GM18861 (cell line): ENCODE measurements around the gene IFIT2.
A peak's percentile ranks its signal among the peaks of the same experiment; 100 is the strongest.
"Not testable (repeated sequence)": the region's sequence is repeated elsewhere in the genome, so short reads cannot be mapped to it uniquely, and the experiment has no call there.

Experiments used
- ATAC-seq: cut with Tn5 transposase; IDR thresholded peaks from one replicate; pipeline ENCODE4 v1.9.1; 2021; ENCODE audit not compliant: unreplicated experiment

Gene IFIT2

DNA sequence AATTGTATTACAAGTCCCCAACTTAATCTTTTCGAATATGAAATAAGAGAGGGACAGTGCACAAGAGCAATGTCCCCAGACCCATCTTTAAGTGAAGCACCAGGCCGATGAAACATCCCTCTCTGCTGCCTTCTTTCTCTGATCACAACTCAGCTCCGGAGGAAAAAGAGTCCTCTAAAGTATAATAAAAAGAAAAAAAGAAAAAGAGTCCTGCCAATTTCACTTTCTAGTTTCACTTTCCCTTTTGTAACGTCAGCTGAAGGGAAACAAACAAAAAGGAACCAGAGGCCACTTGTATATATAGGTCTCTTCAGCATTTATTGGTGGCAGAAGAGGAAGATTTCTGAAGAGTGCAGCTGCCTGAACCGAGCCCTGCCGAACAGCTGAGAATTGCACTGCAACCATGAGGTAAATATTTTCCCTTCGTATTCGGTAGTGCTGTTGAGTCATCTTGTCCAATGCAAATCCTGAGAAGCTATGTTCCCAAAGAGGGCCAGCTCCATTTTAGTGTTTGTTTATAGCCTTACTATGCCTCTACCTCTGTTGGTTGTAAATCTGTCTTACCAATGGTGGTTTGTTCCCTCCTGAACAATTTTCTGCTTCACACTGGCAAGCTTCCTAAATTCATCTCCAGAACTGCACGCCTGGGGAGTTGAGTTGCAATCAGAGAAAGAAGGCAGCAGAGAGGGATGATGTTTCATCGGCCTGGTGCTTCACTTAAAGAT, at the start of gene IFIT2:
IFIT2 (plus strand) TSS at position 326 of the 725 bp plus-strand sequence; CDS start at position 404, 78 bp downstream.
- ATAC-seq, result peak; percentile 77

DNA sequence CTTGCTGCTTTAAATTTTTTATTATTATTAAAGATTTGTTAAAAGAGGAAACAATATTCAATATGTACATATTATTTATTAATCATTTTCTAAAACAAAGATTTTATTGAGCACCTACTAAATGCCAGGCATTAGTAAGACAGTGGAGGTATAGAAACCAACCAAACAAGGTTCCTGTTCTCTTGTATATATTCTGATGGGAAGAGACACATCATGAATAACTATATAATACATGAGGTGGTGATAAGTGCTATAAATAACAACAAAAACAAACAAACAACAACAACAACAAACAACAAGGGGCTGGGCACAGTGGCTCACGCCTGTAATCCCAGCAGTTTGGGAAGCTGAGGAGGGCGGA, 49.6 kb upstream of the IFIT2 start:
- ATAC-seq, result no peak

DNA sequence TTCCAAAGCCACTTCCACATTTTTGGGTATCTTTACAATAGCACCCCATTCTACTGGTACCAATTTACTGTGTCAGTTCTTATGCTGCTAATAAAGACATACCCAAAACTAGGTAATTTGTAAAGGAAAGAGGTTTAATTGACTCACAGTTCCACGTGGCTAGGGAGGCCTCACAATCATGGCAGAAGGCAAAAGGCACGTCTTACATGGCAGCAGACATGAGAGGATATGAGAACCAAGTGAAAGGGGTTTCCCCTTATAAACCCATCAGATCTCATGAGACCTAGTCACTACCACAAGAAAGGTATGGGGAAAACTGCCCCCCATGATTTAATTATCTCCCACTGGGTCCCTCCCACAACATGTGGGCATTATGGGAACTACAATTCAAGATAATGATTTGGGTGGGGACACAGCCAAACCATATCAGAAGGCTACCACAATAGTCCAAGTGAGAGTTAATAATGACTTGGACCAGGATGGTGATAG, 46.7 kb upstream of the IFIT2 start:
- not testable (repeated sequence) for ATAC-seq

DNA sequence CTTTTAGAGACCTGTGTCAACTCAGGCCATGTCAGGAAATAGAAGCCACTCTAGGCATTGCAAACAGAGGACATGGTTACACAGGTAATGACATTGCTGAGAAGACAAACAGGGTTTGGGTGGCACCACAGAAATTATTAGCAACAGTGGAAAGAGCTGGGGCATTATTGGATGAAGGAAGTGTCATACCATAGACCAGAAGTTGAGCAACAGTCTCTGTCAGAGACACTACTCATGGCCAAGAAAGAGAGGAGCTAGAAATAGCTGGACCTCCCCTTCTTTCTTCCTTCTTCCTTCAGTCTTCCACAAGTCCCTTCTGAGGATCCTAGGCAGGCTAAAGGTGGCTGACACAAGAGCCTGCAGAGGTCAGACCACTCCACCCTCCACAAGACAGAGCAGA, 46.1 kb upstream of the IFIT2 start:
- ATAC-seq, result no peak

DNA sequence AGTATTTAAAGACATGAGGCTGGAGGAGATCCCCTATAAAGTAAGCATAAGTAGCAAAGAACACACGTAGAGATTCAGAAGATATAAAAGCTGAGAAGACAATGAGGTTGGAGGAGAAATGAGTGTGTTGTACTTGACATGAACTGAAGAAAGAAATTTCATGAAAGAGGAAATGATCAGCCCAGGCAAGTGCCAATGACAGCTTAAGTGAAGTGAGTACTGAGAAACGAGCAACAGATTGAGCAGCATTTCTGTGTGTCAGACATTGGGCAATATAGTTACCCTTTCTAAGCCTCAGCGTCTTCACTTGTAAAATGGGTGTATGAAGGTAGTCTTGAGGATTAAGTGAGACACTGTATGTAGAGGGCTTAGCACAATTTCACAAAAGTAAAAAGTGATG, 45.5 kb upstream of the IFIT2 start:
- ATAC-seq, result no peak

DNA sequence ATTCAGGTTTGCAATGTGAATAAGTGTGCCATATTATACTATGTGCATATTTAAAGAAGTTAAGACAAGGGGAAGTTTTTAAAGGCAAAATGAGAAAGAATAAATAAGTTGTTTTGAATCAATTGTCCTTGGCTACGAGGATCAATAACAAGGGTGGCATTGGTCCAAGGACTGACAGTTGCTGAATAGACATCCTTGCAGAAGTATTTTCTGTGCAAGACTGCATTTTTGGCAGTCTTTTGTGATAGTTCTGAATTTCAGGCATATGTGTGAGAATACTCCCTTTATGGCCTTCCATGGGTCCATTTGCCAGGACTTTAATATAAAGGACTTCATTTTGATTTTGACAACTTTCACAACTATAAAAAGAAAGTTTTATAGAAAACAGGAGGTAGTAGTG, 44.9 kb upstream of the IFIT2 start:
- no peak for ATAC-seq

- ATAC-seq, result no peak
Measured at GRCh38 chr10:89257581-89257980, 44.3 kb upstream of the IFIT2 start.

- ATAC-seq, result no peak
Measured at GRCh38 chr10:89258881-89259280, 43.0 kb upstream of the IFIT2 start.

GRCh38 chr10:89262086-89263051, 39.5 kb upstream of the IFIT2 start:
- no peak for ATAC-seq

GRCh38 chr10:89263091-89263490, 38.8 kb upstream of the IFIT2 start:
- no peak for ATAC-seq

- ATAC-seq, result no peak
Measured at GRCh38 chr10:89263531-89263930, 38.3 kb upstream of the IFIT2 start.

GRCh38 chr10:89266721-89267453, 35.0 kb upstream of the IFIT2 start:
- no peak for ATAC-seq

GRCh38 chr10:89269433-89270152, 32.3 kb upstream of the IFIT2 start:
- no peak for ATAC-seq

GRCh38 chr10:89270153-89270483, 31.7 kb upstream of the IFIT2 start:
- ATAC-seq, result no peak

DNA sequence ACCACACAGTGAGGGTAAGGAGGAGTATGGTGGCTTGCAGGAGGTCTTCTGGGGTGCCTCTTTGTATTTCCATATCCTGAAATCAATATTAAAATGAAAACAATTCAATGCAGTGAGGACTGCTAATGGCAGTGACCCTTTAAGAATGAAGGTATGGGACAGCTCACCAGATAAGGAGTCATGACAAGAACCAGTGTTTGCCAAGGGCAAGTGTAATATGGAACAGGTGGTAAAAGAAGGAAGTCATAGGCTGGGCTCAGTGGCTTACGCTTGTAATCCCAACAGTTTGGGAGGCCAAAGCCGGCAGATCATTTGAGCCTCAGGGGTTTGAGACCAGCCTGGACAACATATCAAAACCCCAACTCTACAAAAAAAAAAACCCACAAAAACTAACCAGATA, 30.3 kb upstream of the IFIT2 start:
- no peak for ATAC-seq

DNA sequence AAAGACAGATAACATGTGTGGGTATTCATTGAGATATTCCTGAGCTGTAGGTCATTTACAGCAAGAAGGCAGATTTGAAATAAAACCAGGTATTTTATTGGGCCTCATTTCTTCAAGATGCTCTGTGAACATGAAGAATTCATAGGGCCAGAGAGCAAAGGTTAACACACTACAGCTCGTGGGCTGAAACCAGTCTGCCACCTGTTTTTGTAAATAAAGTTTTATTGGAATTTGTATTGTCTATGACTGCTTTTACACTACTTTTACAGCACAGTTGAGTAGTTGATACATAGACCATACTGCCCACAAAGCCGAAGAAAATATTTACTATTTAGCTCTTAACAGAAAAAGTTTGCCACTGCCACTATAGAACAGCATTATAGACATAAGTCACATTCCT, 28.2 kb upstream of the IFIT2 start:
- ATAC-seq, result no peak

DNA sequence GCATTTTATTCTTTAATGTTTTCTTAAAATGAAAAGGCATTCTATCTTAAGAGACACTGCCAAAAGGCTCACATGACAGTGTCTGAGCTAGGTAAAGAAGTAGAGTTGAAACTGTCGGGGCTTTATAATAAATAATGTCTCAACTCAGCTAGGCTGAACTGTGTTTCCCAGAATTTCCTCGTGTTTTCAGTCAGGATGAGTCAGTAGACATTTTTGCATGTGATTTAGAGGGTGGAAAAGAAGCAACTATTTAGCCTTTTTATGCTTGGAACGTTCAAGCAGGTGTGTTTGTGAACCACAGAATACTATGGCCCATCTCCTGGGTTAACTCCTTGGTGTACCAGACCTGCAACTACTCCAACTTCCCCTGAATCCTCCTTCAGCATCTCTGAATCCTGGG, 26.9 kb upstream of the IFIT2 start:
- no peak for ATAC-seq

DNA sequence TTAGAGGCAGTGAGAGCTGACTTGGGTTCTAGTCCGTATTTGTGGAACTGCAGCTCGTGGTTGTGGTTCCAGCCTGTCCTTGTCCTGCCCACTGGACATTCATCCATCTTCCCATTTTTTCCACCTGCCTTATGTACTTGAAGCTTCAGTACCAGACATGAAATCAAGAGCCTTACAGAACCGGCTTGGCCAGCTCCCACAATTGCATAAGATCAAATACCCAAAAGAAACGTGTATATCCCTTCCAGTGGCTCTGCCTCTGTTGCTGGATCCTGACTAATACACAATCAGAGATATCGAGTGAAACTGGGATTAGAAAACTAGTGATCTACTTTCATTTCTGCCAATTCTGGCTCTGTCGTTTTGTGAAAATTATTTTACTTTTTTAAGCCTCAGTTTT, 26.5 kb upstream of the IFIT2 start:
- ATAC-seq, result no peak

DNA sequence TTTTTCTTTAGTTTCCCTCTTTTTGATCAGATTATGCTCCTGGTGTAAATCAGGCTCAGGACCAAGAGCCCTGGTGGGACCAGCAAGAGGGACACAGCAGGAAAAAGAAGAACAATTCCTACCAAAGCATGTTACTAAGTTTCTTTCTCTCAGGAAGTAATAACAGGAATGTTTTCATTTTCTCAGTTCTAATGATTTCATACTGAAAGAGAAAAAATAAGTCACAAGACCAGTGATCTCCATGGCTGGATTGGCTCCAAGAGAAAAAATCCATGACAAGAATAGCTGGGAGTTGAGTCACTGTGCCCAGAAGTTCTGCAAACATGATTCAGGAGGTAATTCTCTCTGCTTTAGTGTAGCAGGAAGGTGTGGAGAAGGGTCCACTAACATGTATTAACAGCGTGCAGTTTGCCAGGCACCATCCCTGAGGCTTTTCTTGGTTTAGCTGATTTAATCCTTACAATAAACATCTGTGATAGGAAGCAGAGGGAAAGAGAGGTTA, 23.8 kb upstream of the IFIT2 start:
- ATAC-seq, result no peak

DNA sequence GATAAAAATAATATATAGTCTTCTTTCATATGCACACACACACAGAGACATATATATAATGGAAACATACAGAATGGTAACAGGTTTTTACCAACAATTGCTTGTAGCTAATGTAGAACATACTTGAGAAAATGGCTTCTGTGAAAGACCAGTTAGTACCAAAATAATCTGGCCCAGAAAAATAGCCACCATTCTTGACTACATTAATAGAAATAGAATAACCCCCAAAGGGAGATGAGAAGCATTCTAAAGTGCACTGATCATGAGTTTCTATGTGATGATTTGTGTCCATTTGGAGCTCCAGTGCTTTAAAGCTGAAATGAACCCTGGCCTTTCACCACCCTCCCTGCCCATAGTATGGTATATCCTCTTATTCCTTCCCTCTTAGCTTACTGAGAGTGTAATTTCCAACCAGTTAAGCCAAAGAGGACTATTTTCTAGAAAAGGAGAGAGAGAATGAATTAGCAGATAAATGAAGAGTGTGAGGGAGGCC, 22.9 kb upstream of the IFIT2 start:
- ATAC-seq, result no peak
